Measurements from ENCODE around the gene SLC2A11.

SLC2A11 gene

GRCh38 chr22:23894710-23895598, 37.3 kb downstream of the SLC2A11 start:
- peak; percentile 17 for TF ChIP-seq CTCF (IDR thresholded peaks at IDR 0.05; ENCODE audit: control insufficient read depth, insufficient read depth, low read depth, low read length, missing control alignments)
- H3K4me3 ChIP-seq (ENCODE audit: control insufficient read depth, low read depth, low read length) = peak overlapping the region; percentile 83
- no peak for DNase-seq (ENCODE audit: low read depth)

GRCh38 chr22:23895599-23896144, 38.0 kb downstream of the SLC2A11 start:
- no peak for DNase-seq (ENCODE audit: low read depth)
- no peak for TF ChIP-seq CTCF (IDR thresholded peaks at IDR 0.05; ENCODE audit: control insufficient read depth, insufficient read depth, low read depth, low read length, missing control alignments)
- peak overlapping the region; percentile 83 for H3K4me3 ChIP-seq (ENCODE audit: control insufficient read depth, low read depth, low read length)

GRCh38 chr22:23896166-23896522, 38.5 kb downstream of the SLC2A11 start:
- DNase-seq (ENCODE audit: low read depth) = no peak
- TF ChIP-seq CTCF (IDR thresholded peaks at IDR 0.05; ENCODE audit: control insufficient read depth, insufficient read depth, low read depth, low read length, missing control alignments) = no peak

GRCh38 chr22:23896523-23897186, 39.0 kb downstream of the SLC2A11 start:
- H3K4me3 ChIP-seq (ENCODE audit: control insufficient read depth, low read depth, low read length) = no peak overlapping the region
- no peak for DNase-seq (ENCODE audit: low read depth)
- no peak for TF ChIP-seq CTCF (IDR thresholded peaks at IDR 0.05; ENCODE audit: control insufficient read depth, insufficient read depth, low read depth, low read length, missing control alignments)

More at GRCh38 chr22:23896166-23896522, 38.5 kb downstream of the SLC2A11 start:
- H3K4me3 ChIP-seq (ENCODE audit: control insufficient read depth, low read depth, low read length) = no peak overlapping the region

- H3K4me3 ChIP-seq (ENCODE audit: control insufficient read depth, low read depth, low read length) = no peak overlapping the region
- no peak for DNase-seq (ENCODE audit: low read depth)
- TF ChIP-seq CTCF (IDR thresholded peaks at IDR 0.05; ENCODE audit: control insufficient read depth, insufficient read depth, low read depth, low read length, missing control alignments) = no peak
Observed at GRCh38 chr22:23897320-23897719, 39.6 kb downstream of the SLC2A11 start.

GRCh38 chr22:23898006-23898974, 40.6 kb downstream of the SLC2A11 start:
- DNase-seq (ENCODE audit: low read depth) = no peak
- no peak for TF ChIP-seq CTCF (IDR thresholded peaks at IDR 0.05; ENCODE audit: control insufficient read depth, insufficient read depth, low read depth, low read length, missing control alignments)
- H3K4me3 ChIP-seq (ENCODE audit: control insufficient read depth, low read depth, low read length) = no peak overlapping the region
